HFFc6 (cell line): ENCODE results near the gene TNNT1. TPM values are rescaled to one million over a fixed set of nuclear protein-coding genes. Genes with fewer than 3 reads are reported as not detected.

ENCODE experiments used
- DNase-seq: peaks from one replicate; pipeline ENCODE4 v3.0.0-alpha.2; 2018
- H3K27ac Mint-ChIP-seq: 2 replicates; pipeline ENCODE4 v1.8.0; 2020; ENCODE audit warnings: mild to moderate bottlenecking, mixed read lengths
- H3K27me3 Mint-ChIP-seq: 2 replicates; pipeline ENCODE4 v1.8.0; 2021; ENCODE audit warnings: mild to moderate bottlenecking, moderate library complexity, mixed read lengths; ENCODE audit not compliant: insufficient read depth
- H3K36me3 Mint-ChIP-seq: 2 replicates; pipeline ENCODE4 v1.8.0; 2021; ENCODE audit warnings: low read depth, mixed read lengths
- H3K4me1 Mint-ChIP-seq: 2 replicates; pipeline ENCODE4 v1.8.0; 2020; ENCODE audit warnings: low read depth, mixed read lengths
- H3K4me3 Mint-ChIP-seq: 2 replicates; pipeline ENCODE4 v1.8.0; 2020; ENCODE audit warnings: mild to moderate bottlenecking, moderate library complexity, mixed read lengths
- H3K9me3 Mint-ChIP-seq: 2 replicates; pipeline ENCODE4 v1.8.0; 2020; ENCODE audit warnings: mild to moderate bottlenecking, mixed read lengths
- total RNA-seq, 6 experiments: library from RNA; stranded (reverse); fragmentation: NEBNext Ultra II Directional; extraction: Animal tissue kit (Norgen Biotek cat#: 25700); gene quantifications; 2 replicates in 1 of 6; 3 replicates in 5 of 6; pipeline ENCODE4 v1.2.3, GENCODE V29; 2021
- TF ChIP-seq, protein P1 (sequence below): fragments of 200-600 bp; sonication (generic); IDR thresholded peaks from 2 replicates; pipeline ENCODE4 v1.5.0; 2021; ENCODE audit warnings: antibody characterized with exemption, mild to moderate bottlenecking

Gene TNNT1
- total RNA-seq, 6 experiments from 2014 or later: 4.1 to 8.8 (median 7.3) TPM

DNA sequence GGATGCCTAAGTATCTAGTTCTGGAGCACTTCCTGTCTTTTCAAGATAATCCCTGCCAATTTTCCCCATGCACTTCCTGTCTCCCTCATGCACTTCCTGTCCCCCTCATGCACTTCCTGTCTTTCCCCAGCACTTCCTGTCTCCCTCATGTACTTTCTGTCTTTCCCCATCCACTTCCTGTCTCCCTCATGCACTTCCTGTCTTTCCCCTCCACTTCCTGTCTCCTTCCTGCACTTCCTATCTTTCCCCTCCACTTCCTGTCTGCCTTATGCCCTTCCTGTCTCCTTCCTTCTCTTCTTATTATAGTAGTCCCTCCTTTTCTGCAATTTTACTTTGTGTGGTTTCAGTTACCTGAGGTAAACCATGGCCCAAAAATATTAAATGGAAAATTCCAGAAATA lies 3.0 kb upstream of the TNNT1 start:
- peaks cover 7% of the 10 kb centered on the region; the same call in 1 of the 2 replicates for H3K4me1 Mint-ChIP-seq
- H3K27me3 Mint-ChIP-seq: peaks cover 25% of the 10 kb centered on the region
- TF ChIP-seq, protein P1, sequence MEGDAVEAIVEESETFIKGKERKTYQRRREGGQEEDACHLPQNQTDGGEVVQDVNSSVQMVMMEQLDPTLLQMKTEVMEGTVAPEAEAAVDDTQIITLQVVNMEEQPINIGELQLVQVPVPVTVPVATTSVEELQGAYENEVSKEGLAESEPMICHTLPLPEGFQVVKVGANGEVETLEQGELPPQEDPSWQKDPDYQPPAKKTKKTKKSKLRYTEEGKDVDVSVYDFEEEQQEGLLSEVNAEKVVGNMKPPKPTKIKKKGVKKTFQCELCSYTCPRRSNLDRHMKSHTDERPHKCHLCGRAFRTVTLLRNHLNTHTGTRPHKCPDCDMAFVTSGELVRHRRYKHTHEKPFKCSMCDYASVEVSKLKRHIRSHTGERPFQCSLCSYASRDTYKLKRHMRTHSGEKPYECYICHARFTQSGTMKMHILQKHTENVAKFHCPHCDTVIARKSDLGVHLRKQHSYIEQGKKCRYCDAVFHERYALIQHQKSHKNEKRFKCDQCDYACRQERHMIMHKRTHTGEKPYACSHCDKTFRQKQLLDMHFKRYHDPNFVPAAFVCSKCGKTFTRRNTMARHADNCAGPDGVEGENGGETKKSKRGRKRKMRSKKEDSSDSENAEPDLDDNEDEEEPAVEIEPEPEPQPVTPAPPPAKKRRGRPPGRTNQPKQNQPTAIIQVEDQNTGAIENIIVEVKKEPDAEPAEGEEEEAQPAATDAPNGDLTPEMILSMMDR: no peak
- H3K4me3 Mint-ChIP-seq: no peak overlapping the region
- no peaks in the 10 kb centered on the region for H3K36me3 Mint-ChIP-seq
- no peak overlapping the region for H3K27ac Mint-ChIP-seq
- H3K9me3 Mint-ChIP-seq: no peaks in the 10 kb centered on the region
- DNase-seq: no peak

DNA sequence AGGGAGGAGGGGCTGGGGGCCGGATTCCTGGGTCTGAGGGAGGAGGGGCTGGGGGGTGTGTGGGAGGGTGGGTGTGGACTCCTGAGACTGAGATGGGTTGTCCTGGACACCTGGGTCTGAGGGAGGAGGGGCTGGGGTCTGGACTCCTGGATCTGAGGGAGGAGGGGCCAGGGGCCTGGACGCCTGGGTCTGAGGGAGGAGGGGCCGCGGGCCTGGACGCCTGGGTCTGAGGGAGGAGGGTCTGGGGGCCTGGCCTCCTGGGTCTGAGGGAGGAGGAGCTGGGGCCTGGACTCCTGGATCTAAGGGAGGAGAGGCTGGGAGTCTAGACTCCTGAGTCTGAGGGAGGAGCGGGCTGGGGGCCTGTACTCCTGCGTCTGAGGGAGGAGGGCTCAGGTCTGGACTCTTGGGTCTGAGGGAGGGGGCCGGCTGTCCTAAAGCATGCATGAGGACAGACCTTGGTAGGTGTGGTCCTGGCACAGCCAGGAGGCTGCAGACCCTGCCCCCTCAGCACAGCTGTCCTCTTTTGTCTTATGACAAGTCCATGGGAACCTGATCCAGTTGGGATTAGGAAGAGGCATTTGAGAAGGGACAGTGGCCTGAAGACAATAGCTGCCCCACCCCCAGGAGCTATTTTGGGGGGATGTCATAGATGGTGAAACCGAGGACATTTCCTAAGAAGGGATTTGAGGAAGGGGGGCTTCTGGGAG lies 1.3 kb downstream of the TNNT1 start:
- TF ChIP-seq, protein P1: no peak
- Mint-ChIP-seq H3K27ac (no peak overlapping the region), H3K4me1 (peaks cover 7% of the 10 kb centered on the region; the same call in 1 of the 2 replicates), H3K4me3 (no peak overlapping the region), H3K27me3 (peaks cover 30% of the 10 kb centered on the region), H3K9me3 (no peaks in the 10 kb centered on the region), H3K36me3 (no peaks in the 10 kb centered on the region)
- DNase-seq: no peak

DNA sequence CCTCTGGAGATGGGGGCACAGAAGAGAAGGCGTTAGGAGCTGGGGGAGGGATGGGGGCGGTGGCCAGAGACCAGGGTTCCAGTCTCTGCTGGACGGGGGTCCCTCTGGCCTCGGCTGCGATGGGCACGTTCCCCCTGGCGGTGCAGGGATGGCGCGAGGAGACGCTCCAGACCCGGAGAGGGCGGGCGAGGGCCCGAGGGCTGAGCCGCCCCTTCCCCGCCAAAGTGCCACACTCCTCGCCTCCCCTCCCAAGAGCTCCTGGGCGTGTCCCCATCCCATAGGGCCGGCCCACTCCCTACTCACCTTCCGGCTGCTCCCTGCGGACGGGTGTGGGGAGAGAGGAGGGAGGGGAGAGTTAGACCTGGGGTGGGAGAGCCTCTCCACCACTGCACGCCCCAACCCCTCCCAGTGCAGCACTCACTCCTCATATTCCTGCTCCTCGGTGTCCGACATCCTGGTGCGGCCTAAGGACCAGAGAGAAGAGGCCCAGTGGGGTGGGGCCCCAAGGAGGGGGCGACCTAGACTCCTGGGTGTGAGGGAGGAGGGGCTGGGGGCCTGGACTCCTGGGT lies 2.2 kb downstream of the TNNT1 start:
- H3K4me1 Mint-ChIP-seq: peaks cover 7% of the 10 kb centered on the region; the same call in 1 of the 2 replicates
- no peak overlapping the region for H3K27ac Mint-ChIP-seq
- no peaks in the 10 kb centered on the region for H3K9me3 Mint-ChIP-seq
- H3K27me3 Mint-ChIP-seq: peaks cover 30% of the 10 kb centered on the region
- TF ChIP-seq, protein P1: no peak
- no peaks in the 10 kb centered on the region for H3K36me3 Mint-ChIP-seq
- no peak for DNase-seq
- H3K4me3 Mint-ChIP-seq: no peak overlapping the region

DNA sequence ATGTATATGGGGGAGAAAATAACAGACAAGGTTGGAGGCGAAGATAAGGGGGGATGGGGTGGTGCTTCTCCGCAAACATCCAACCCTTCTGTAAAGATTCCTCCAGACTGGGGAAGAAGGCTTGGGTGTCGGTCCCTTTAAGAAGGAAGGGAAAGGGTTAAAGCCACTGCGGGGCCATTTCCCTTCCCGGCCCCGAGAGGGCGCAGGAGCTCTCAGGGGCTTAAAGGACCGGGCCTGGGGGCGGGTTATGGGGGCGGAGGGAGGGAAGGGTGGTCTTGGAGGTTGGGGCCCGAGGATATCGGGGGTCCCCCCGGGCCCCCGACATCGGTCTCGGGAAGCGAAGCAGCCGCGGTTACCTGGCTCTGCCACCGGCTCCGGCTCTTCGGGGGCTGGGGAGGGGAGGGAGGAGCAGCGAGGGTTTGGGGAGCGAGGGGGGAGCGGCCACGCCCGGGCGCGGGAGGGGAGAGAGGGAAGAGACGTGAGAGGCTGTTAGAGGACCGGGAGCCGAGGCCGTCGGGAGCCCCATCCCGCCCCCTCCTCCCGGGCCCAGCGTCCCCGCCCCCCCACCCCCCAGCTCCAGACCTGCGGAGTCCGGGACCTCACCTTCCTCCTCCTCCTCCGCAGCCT lies 2.8 kb downstream of the TNNT1 start:
- Mint-ChIP-seq H3K36me3 (no peaks in the 10 kb centered on the region), H3K27ac (no peak overlapping the region), H3K27me3 (peaks cover 30% of the 10 kb centered on the region), H3K4me3 (no peak overlapping the region), H3K4me1 (peaks cover 9% of the 10 kb centered on the region), H3K9me3 (no peaks in the 10 kb centered on the region)
- no peak for DNase-seq
- TF ChIP-seq, protein P1: peak; percentile 71

DNA sequence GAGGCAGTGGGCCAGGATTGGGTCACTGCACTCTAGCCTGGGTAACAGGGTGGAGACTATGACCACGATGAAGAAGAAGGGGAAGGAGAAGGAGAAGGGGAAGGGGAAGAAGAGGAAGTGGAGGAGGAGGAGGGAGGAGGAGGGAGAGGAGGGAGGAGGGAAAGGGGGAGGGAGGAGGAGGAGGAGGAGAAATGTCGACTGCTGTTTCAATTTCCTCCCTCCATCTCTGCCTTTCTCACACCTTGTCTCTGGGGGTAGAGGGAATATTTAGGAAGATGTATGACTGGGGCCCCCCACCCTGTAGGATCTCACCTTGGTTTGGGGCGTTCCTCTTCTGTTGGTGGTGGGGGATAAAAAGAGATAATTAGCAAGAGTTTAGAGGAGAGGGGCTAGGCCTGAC lies 3.8 kb downstream of the TNNT1 start:
- H3K27me3 Mint-ChIP-seq: peaks cover 27% of the 10 kb centered on the region
- H3K9me3 Mint-ChIP-seq: no peaks in the 10 kb centered on the region
- no peaks in the 10 kb centered on the region for H3K36me3 Mint-ChIP-seq
- no peak overlapping the region for H3K4me3 Mint-ChIP-seq
- TF ChIP-seq, protein P1: no peak
- no peak for DNase-seq
- no peak overlapping the region for H3K27ac Mint-ChIP-seq
- peaks cover 12% of the 10 kb centered on the region for H3K4me1 Mint-ChIP-seq
